ENCODE measurements around the gene B3GAT3.

- TF ChIP-seq, protein P1, sequence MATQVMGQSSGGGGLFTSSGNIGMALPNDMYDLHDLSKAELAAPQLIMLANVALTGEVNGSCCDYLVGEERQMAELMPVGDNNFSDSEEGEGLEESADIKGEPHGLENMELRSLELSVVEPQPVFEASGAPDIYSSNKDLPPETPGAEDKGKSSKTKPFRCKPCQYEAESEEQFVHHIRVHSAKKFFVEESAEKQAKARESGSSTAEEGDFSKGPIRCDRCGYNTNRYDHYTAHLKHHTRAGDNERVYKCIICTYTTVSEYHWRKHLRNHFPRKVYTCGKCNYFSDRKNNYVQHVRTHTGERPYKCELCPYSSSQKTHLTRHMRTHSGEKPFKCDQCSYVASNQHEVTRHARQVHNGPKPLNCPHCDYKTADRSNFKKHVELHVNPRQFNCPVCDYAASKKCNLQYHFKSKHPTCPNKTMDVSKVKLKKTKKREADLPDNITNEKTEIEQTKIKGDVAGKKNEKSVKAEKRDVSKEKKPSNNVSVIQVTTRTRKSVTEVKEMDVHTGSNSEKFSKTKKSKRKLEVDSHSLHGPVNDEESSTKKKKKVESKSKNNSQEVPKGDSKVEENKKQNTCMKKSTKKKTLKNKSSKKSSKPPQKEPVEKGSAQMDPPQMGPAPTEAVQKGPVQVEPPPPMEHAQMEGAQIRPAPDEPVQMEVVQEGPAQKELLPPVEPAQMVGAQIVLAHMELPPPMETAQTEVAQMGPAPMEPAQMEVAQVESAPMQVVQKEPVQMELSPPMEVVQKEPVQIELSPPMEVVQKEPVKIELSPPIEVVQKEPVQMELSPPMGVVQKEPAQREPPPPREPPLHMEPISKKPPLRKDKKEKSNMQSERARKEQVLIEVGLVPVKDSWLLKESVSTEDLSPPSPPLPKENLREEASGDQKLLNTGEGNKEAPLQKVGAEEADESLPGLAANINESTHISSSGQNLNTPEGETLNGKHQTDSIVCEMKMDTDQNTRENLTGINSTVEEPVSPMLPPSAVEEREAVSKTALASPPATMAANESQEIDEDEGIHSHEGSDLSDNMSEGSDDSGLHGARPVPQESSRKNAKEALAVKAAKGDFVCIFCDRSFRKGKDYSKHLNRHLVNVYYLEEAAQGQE (IDR thresholded peaks at IDR 0.05; ENCODE audit: low read depth), result no peak
- no peak for TF ChIP-seq USF1 (IDR thresholded peaks at IDR 0.05)
- no peak for TF ChIP-seq NFIC (IDR thresholded peaks at IDR 0.05)
- no peak for TF ChIP-seq MAX (IDR thresholded peaks at IDR 0.05)
- TF ChIP-seq RAD21 (IDR thresholded peaks at IDR 0.05; ENCODE audit: low read depth), result no peak
- no peak for TF ChIP-seq EP300 (IDR thresholded peaks at IDR 0.05; ENCODE audit: borderline replicate concordance)
- TF ChIP-seq TCF12 (IDR thresholded peaks at IDR 0.05; ENCODE audit: low read depth), result no peak
- no peak for TF ChIP-seq CEBPB (IDR thresholded peaks at IDR 0.05)
- TF ChIP-seq TAF1 (IDR thresholded peaks at IDR 0.05; ENCODE audit: low read depth), result no peak
- TF ChIP-seq CREB1 (IDR thresholded peaks at IDR 0.05; ENCODE audit: low read depth), result no peak
- TF ChIP-seq ZBTB7A (IDR thresholded peaks at IDR 0.05; ENCODE audit: low read depth), result no peak
- no peak for TF ChIP-seq EGR1 (IDR thresholded peaks at IDR 0.05)
Measured at GRCh38 chr11:62647609-62648005, 25.8 kb upstream of the B3GAT3 start.
